CD4-positive, alpha-beta T cell treated with Interleukin-4 for 4 hours (primary cell): ENCODE results near the gene ZBTB7B.
A peak's percentile ranks its signal among the peaks of the same experiment; 100 is the strongest.
"Not testable (repeated sequence)": the region's sequence is repeated elsewhere in the genome, so short reads cannot be mapped to it uniquely, and the experiment has no call there.

Source experiments
- DNase-seq: peaks from one replicate; pipeline ENCODE4 v3.0.0-alpha.2; 2020

ZBTB7B gene

DNA sequence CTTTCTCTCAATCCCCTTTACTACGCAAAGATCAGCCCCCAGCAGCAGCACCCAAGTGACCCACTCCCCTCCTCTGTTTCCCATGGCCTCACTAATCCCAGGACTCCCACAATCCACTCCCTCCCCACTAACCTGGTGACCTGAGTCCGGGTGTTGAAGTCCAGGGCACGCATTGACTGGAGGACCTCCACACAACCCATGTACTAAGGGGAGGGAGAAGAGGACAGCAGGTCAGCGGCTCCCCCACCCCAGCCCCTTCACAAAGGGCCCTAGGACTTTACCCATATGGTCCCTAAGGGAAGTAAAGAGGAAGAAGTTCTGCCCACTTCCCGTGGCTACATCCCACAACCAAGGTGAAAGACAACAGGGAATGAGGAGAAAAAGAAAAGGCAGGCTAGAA is 33.4 kb upstream of the ZBTB7B start:
- no peak for DNase-seq

GRCh38 chr1:154969860-154970452 is 32.6 kb upstream of the ZBTB7B start:
- DNase-seq: no peak

DNA sequence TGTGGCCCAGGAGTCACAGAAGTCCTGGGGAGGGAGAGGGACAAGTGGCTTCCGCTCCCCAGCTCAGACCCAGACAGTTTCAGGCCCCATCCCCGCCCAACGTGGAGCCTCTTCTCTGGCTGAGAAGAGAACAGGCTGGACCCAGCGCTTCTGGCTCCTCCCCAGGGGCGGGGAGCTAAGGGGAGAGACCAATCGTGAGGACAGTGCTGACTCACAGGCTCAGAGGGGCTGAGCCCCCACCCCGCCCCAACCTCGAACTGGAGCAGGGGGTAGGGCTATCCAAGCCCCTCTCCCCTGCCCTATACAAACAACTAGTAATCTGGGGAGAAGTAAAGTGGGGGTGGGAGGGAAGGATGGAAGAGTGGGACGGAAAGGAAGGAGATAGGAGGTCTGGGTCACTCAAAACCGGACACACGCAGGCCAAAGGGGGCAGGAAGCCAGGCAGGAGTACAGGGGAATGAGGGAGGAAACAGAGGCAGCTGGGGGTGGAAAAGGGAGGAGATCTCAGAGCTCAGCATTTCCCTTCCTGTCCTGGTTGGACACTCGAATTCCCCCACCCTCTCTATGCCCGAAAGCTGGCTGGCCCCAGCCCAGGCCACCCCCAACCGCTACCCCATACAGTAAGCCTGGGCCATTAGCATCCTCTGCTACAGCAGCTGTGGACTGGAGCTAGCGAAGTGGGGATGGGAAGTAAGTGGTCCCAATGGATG is 31.8 kb upstream of the ZBTB7B start, which contains the start of gene SHC1:
Gene SHC1 (minus strand): TSS at position 117 of the 710 bp plus-strand sequence. CDS start 221 bp downstream, outside the sequence.
- DNase-seq: no peak

DNA sequence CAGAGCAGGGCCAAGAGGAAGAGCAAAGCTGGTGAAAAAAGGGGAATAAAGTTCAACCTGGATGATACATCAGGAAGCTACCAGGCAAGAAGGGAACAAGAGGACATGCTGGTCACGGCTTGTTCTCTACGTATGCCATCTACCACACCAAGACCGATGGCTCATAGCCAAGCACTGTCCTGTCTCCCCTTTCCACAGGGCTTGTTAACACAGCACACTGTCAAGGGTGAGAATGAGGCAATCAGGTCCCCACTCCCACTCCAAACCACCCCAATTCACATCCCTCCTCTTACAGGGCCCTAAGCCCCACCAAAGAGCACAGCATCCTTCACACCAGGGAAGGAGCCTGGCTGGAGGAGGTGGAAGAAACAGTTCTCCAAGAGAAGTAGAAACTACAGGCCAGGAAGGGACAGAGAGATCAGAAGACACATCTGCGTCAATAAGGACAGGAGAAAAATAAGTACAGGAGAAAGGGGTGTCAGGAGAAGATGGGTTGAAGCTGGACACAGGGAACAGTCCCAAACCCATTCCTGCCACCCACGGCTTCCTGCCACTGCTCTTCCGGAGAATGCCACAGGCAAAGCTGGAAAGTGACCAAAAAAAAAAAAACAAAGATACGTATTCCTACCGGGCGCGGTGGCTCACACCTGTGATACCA is 31.1 kb upstream of the ZBTB7B start:
- no peak for DNase-seq

- no peak for DNase-seq
These were observed 30.4 kb upstream of the ZBTB7B start for GRCh38 chr1:154972213-154972516.

- no peak for DNase-seq
These were observed 29.9 kb upstream of the ZBTB7B start for GRCh38 chr1:154972517-154973343.

GRCh38 chr1:154973344-154974101 is 29.1 kb upstream of the ZBTB7B start:
- peak; percentile 91 for DNase-seq

- DNase-seq: peak; percentile 100
These were observed 28.3 kb upstream of the ZBTB7B start, which contains the start of gene CKS1B for GRCh38 chr1:154974102-154974807. Gene CKS1B (plus strand): TSS chr1:154974681. CDS start chr1:154974746, 65 bp downstream.

DNA sequence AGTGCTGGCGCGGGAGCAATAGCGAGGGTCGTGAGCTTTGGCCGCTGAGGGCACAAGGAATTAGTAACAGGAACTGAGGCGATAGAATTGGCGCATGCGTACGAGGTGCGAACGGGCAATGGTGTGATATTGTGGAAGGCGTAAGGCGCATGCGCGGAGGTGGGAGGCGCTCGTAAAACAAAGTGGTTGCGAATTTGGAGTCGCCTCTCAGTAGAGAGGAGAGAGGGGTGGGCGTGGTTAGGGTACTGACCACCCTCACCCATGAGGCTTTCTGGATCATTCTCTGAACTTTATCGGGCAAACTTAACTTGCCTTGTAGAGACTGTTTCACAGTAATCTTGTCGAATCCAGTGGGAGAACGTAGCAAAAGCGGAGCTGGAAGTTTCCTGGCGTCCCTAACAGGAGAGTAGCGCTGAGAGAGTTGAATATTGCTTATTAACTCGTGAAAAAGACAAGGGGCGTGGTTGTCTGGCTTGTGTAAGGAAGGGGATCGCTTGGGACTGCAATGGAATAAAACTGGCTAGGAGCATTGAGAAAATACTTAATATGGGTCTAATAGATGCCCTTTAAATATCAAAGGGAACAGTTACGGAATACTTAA is 27.7 kb upstream of the ZBTB7B start:
- peak; percentile 95 for DNase-seq

DNA sequence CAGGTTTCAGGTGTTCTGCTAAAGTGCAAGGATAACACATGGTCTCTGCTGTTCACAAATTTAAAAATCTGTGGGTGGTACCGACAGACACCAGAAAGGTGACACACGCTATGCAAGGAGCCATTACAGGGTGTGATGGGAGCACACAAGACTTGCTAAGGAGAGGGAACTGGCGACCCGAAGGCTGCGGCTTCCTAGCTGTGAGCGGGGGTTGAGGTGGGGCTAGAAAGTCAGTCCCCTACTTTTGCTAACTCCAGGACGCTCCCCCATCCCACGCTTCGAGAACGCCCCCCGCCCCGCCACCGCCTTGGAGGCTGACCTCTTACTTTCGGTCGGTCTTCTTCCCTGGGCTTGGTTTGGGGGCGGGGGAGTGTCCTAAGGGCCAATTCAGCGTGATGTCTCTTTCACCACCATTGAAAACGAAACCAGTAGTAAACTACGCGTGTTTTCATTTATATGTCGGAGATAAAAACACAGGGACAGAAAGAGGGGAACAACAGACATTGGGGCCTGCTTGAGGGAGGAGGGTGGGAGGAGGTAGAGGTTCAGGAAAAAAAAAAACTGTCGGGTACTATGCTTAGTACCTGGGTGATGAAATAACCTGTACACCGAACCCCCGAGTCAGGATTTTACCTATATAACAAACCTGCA is 27.1 kb upstream of the ZBTB7B start:
- DNase-seq: no peak

GRCh38 chr1:154977762-154978161 is 24.8 kb upstream of the ZBTB7B start:
- DNase-seq: not testable (repeated sequence)

DNA sequence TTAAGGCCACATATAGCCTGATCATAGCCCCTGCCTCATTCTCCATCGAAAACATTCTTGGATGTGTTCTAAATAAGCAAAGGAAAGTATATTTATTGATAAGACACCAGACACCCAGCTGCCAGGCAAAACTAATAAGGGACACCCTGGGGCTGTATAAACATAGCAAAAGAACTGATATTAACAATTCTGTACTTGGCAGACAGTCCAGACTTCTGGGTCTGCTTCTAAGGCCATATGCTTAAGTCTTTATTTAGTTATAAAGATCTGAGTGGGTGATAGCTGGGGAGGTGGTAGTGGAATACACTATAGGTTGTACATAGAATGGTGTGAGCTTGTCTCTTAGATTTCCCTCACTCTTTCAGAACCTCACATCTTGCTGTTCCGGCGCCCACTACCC is 24.2 kb upstream of the ZBTB7B start:
- DNase-seq: no peak

DNA sequence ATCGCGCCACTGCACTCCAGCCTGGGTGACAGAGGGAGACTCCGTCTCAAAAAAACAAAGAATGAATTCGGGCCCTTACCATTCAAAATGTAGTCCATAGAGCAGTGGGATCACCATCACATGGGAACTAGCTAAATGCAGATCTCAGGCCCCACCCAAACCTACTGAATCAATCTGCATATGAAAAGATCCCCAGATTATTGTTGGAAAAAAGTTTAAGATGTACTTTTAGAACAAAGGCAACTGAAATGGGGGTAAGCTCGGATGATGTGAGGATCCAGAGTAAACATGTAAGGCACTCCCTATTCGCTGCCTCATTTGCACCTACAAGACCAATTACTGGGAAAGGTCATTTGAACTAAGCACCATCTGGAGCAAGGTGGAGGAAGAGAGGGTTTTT is 20.3 kb upstream of the ZBTB7B start:
- DNase-seq: no peak

- DNase-seq: peak; percentile 99
These were observed 19.5 kb upstream of the ZBTB7B start, which contains the start of gene FLAD1 for GRCh38 chr1:154982897-154983648. Gene FLAD1 (plus strand): TSS chr1:154983344. CDS start chr1:154983695, 351 bp downstream.

- no peak for DNase-seq
These were observed 18.7 kb upstream of the ZBTB7B start for GRCh38 chr1:154983776-154984466.

DNA sequence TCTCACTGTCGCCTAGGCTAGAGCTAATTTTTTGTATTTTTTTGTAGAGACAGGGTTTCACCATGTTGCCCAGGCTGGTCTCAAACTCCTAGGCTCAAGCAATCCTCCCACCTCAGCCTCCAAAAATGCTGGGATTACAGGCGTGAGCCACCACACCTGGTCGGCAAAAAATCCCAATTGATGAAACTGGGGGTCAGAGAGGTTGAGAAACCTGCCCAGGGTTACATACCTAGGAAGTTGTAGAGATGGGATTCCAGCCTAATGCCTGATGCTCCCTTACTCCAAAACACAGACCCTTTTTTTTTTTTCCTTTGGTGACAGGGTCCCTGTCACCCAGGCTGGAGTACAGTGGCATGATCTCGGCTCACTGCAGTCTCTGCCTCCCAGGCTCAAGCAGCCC is 15.9 kb upstream of the ZBTB7B start:
- DNase-seq: not testable (repeated sequence)

DNA sequence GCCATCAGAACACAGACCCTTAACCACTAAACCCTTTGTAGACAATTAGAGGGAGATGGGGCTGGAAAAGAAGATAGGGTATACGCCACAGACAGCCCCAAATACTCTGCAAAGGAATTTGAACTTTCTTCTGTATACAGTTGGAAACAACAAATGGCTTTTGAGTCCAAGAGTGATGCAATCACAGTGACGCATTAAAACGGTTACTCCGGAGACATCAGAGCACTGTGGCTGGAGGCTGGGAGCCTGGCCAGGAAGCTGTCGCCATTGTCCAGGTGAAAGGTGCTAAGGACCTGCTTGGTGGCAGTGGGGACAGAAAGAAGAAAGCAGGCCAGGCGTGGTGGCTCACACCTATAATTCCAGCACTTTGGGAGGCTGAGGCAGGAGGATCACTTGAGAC is 15.3 kb upstream of the ZBTB7B start:
- no peak for DNase-seq

GRCh38 chr1:154988058-154988954 is 14.3 kb upstream of the ZBTB7B start:
- DNase-seq: no peak
